GM12875 (cell line): ENCODE results near the gene SGCD.

ENCODE experiments used
- H3K4me3 ChIP-seq: one replicate; pipeline ENCODE4 v1.5.1; 2011; ENCODE audit warnings: low read depth, low read length, control low read depth
- CTCF ChIP-seq: IDR thresholded peaks from 2 replicates; pipeline ENCODE4 v1.5.1; 2011; ENCODE audit warnings: low read depth, mild to moderate bottlenecking, control low read depth, inconsistent platforms, low read length, moderate library complexity, borderline replicate concordance; ENCODE audit not compliant: insufficient read depth

SGCD gene

GRCh38 chr5:156543348-156544145, 216.6 kb downstream of the SGCD start:
- no peak overlapping the region for H3K4me3 ChIP-seq

DNA sequence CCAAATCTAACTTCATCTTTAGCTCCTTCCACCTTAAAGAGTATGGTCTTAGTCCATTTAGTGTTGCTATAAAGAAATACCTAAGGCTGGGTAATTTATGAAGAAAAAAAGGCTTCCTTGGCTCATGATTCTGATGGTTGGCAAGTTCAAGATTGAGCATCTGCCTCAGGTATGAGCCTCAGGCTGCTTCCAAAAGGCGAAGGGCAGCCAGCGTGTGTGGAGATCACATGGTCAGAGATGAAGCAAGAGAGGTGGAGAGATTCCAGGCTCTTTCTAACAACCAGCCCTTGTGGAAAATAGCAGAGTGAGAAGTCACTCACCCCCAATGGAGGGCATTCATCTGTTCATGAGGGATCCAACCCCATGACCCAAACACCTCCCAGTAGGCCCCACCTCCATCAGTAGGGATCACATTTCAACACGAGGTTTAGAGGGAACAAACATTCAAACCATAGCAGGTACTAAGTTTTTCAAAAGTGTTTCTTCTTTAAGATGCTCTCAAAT, 225.9 kb downstream of the SGCD start:
- TF ChIP-seq CTCF, result no peak
- H3K4me3 ChIP-seq, result no peak overlapping the region

More at GRCh38 chr5:156543348-156544145, 216.6 kb downstream of the SGCD start:
- no peak for TF ChIP-seq CTCF

- TF ChIP-seq CTCF, result no peak
- H3K4me3 ChIP-seq, result no peak overlapping the region
These were observed 229.9 kb downstream of the SGCD start for GRCh38 chr5:156556666-156557406.

DNA sequence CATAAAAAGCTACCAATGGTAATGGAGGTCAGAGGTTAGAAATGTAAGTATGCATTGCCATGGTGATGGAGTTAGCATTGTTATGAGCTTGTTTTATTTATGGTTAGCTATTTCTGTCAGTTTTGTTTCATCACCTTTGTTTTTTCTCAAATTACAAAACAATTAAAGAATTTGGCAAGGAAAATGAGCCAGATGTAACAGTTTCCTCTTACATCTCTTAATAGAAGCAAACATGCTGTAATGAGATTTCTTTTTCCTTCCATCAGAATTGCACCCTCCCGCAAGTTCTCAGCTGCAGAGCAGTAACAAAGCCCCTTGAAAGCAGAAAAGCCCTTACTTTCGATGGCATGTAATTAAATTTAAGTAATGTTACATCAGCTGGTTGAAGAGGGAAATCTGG, 233.0 kb downstream of the SGCD start:
- H3K4me3 ChIP-seq, result no peak overlapping the region
- no peak for TF ChIP-seq CTCF

DNA sequence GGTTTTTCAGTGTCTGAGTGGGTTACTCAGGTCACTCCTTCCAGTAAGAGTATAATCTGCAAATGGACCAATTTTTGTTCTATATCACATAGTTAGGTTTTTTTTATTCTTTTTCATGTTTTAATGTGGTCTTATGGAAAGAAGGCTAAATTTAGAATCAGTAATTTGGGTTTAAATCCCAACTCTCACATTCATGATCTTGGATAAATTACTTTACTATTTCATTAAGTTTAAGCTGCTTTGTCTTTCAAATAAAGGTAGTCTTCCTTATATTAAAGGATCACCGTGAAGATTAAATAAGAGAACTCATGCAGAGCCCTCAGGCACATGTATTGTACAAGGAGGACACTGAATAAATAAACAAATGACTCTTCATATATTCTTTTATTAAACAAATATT, 234.7 kb downstream of the SGCD start:
- no peak overlapping the region for H3K4me3 ChIP-seq
- TF ChIP-seq CTCF, result no peak

DNA sequence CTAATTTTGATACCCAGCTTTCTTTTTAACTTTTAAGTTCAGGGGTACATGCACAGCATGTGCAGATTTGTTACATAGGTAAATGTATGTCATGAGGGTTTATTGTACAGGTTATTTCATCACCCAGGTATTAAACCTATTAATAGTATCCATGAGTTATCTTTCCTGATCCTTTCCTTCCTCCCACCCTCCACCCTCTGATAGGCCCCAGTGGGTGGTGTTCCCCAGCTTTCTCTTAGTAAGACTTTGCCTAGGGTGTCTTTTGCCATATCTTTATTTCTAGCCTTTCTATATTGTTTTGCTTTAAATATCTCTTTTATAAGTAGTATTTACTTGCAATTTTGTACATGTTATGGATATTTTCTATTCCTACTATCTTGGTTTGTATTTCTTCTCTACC, 243.7 kb downstream of the SGCD start:
- no peak for TF ChIP-seq CTCF
- no peak overlapping the region for H3K4me3 ChIP-seq

DNA sequence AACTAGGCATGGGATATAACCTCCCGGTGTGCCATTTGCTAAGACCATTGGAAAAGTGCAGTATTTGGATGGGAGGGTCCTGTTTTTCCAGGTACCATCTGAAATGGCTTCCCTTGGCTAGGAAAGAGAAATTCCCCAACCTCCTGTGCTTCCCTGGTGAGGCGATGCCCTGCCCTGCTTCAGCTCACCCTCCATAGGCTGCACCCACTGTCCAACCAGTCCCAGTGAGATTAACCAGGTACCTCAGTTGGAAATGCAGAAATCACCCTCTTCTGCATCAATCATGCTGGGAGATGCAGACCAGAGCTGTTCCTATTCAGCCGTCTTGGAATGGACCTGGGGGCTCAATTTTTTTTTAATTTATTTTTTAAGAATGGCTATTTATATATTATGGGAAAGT, 254.8 kb downstream of the SGCD start:
- no peak overlapping the region for H3K4me3 ChIP-seq
- no peak for TF ChIP-seq CTCF
